IMR-90 (cell line): ENCODE measurements around the gene TCF7L2. TPM values are rescaled to one million over a fixed set of nuclear protein-coding genes. Genes with fewer than 3 reads are reported as not detected.

Experiments
- ATAC-seq: fragments of 200-7000 bp; cut with Tn5 transposase; 2 replicates; pipeline ENCODE4 v1.9.1; 2020; ENCODE audit warnings: low read depth, mild to moderate bottlenecking, moderate library complexity
- BruUV-seq: library from RNA; stranded (reverse); fragments of 400-500 nt; replicated peaks from 2 replicates; lab custom pipeline; 2021; lab: Mats Ljungman, UMichigan
- CTCF ChIA-PET: fragments of 300-600 bp; formaldehyde crosslinking; extraction: SDS; loops from one replicate; lab custom pipeline; 2021; ENCODE audit warnings: antibody characterized with exemption; lab: Yijun Ruan, JAX
- POLR2A ChIA-PET: fragments of 300-600 bp; sonication (Branson Sonifier 250); formaldehyde crosslinking; loops from one replicate; lab custom pipeline; 2022; ENCODE audit warnings: antibody characterized with exemption; ENCODE audit not compliant: unreplicated experiment; lab: Charles Lee
- DNase-seq: peaks from one replicate; pipeline ENCODE4 v3.0.0; 2013
- H2AFZ ChIP-seq: replicated peaks from 2 replicates; pipeline ENCODE3; 2013; ENCODE audit warnings: low read length, mild to moderate bottlenecking; ENCODE audit not compliant: poor library complexity
- H2AK5ac ChIP-seq: 2 replicates; pipeline ENCODE4 v1.6.1; 2013; ENCODE audit warnings: low read depth, low read length, inconsistent platforms
- H2AK9ac ChIP-seq: replicated peaks from 2 replicates; pipeline ENCODE3; 2013; ENCODE audit warnings: mild to moderate bottlenecking, low read depth, low read length, moderate library complexity; ENCODE audit not compliant: poor library complexity
- H2BK120ac ChIP-seq: 2 replicates; pipeline ENCODE4 v1.6.1; 2013; ENCODE audit warnings: low read depth, low read length, inconsistent platforms
- H2BK15ac ChIP-seq: 3 replicates; pipeline ENCODE4 v1.6.1; 2013; ENCODE audit warnings: low read depth, low read length, inconsistent platforms
- H2BK20ac ChIP-seq: 2 replicates; pipeline ENCODE4 v1.6.1; 2013; ENCODE audit warnings: low read depth, mild to moderate bottlenecking, inconsistent platforms, low read length, moderate library complexity
- H2BK5ac ChIP-seq: 2 replicates; pipeline ENCODE4 v1.6.1; 2013; ENCODE audit warnings: mild to moderate bottlenecking, low read depth, low read length, inconsistent platforms; ENCODE audit not compliant: poor library complexity, severe bottlenecking
- H3K14ac ChIP-seq: replicated peaks from 2 replicates; pipeline ENCODE4 v1.6.1; 2013; ENCODE audit warnings: low read depth, low read length, inconsistent platforms
- H3K18ac ChIP-seq: 2 replicates; pipeline ENCODE4 v1.6.1; 2013; ENCODE audit warnings: low read depth, low read length, control low read depth
- H3K23ac ChIP-seq: 2 replicates; pipeline ENCODE4 v1.6.1; 2013; ENCODE audit warnings: low read depth, low read length, inconsistent platforms
- H3K27ac ChIP-seq: 2 replicates; pipeline ENCODE4 v1.5.1; 2013; ENCODE audit warnings: mild to moderate bottlenecking, control low read depth, low read length; ENCODE audit not compliant: insufficient read depth
- H3K27me3 ChIP-seq: 2 replicates; pipeline ENCODE4 v1.6.1; 2013; ENCODE audit warnings: low read length; ENCODE audit not compliant: control insufficient read depth, insufficient read depth
- H3K36me3 ChIP-seq: 2 replicates; pipeline ENCODE4 v1.6.1; 2013; ENCODE audit warnings: low read length, mixed read lengths; ENCODE audit not compliant: control insufficient read depth, insufficient read depth
- H3K4ac ChIP-seq: 2 replicates; pipeline ENCODE4 v1.6.1; 2013; ENCODE audit warnings: low read depth, low read length, inconsistent platforms
- H3K4me1 ChIP-seq: 2 replicates; pipeline ENCODE4 v1.6.1; 2013; ENCODE audit warnings: low read length, mixed read lengths; ENCODE audit not compliant: control insufficient read depth, insufficient read depth
- H3K4me2 ChIP-seq: 2 replicates; pipeline ENCODE4 v1.6.1; 2013; ENCODE audit warnings: low read depth, mild to moderate bottlenecking, control low read depth, low read length, moderate library complexity
- H3K4me3 ChIP-seq: 2 replicates; pipeline ENCODE4 v1.5.1; 2013; ENCODE audit warnings: low read depth, mild to moderate bottlenecking, control low read depth, low read length, moderate library complexity; ENCODE audit not compliant: insufficient read depth
- H3K56ac ChIP-seq: 2 replicates; pipeline ENCODE4 v1.6.1; 2013; ENCODE audit warnings: low read length, inconsistent platforms; ENCODE audit not compliant: insufficient read depth; ENCODE audit errors: extremely low read depth
- H3K79me1 ChIP-seq, 2 experiments: 2 replicates each; pipeline ENCODE4 v1.6.1; 2013; ENCODE audit warnings: low read length in 2 of 2, inconsistent platforms in 1 of 2, low read depth in 1 of 2
- H3K9ac ChIP-seq: 2 replicates; pipeline ENCODE4 v1.6.1; 2013; ENCODE audit warnings: low read depth, low read length, control low read depth
- H3K9me1 ChIP-seq: 2 replicates; pipeline ENCODE4 v1.6.1; 2013; ENCODE audit warnings: low read length, inconsistent platforms; ENCODE audit not compliant: insufficient read depth
- H3K9me3 ChIP-seq: 2 replicates; pipeline ENCODE4 v1.6.1; 2013; ENCODE audit warnings: low read length; ENCODE audit not compliant: control insufficient read depth, insufficient read depth
- H4K20me1 ChIP-seq: 2 replicates; pipeline ENCODE4 v1.6.1; 2013; ENCODE audit warnings: low read length, inconsistent platforms; ENCODE audit not compliant: insufficient read depth
- H4K5ac ChIP-seq: 2 replicates; pipeline ENCODE4 v1.6.1; 2013; ENCODE audit warnings: mild to moderate bottlenecking, low read depth, low read length, control low read depth
- H4K8ac ChIP-seq, 2 experiments: 2 replicates each; pipeline ENCODE4 v1.6.1; 2013; ENCODE audit warnings: low read depth in 2 of 2, low read length in 2 of 2, control low read depth in 1 of 2, inconsistent platforms in 1 of 2
- H4K91ac ChIP-seq: 2 replicates; pipeline ENCODE4 v1.6.1; 2013; ENCODE audit warnings: low read depth, low read length, inconsistent platforms; ENCODE audit not compliant: insufficient read depth
- CEBPB ChIP-seq: IDR thresholded peaks from 2 replicates; pipeline ENCODE4 v1.6.1; 2012; ENCODE audit warnings: low read depth, low read length, improper control_type of control experiment
- CHD1 ChIP-seq: IDR thresholded peaks from 2 replicates; pipeline ENCODE4 v1.6.1; 2012; ENCODE audit warnings: low read depth, low read length, improper control_type of control experiment
- ELK1 ChIP-seq: fragments of 150-350 bp; IDR thresholded peaks from 2 replicates; pipeline ENCODE4 v1.6.1; 2016; ENCODE audit warnings: low read depth, mild to moderate bottlenecking, low read length, moderate library complexity, borderline replicate concordance
- FOS ChIP-seq: fragments of 150-350 bp; IDR thresholded peaks from 2 replicates; pipeline ENCODE4 v1.6.1; 2016; ENCODE audit warnings: low read depth, low read length
- MAFK ChIP-seq: IDR thresholded peaks from 2 replicates; pipeline ENCODE4 v1.6.1; 2012; ENCODE audit warnings: low read depth, low read length, improper control_type of control experiment
- MAZ ChIP-seq: IDR thresholded peaks from 2 replicates; pipeline ENCODE4 v1.6.1; 2012; ENCODE audit warnings: low read depth, mild to moderate bottlenecking, low read length, improper control_type of control experiment, moderate library complexity, borderline replicate concordance
- MXI1 ChIP-seq: IDR thresholded peaks from 2 replicates; pipeline ENCODE4 v1.6.1; 2012; ENCODE audit warnings: low read depth, mild to moderate bottlenecking, low read length, moderate library complexity, borderline replicate concordance
- NFE2L2 ChIP-seq: fragments of 150-350 bp; IDR thresholded peaks from 2 replicates; pipeline ENCODE4 v1.6.1; 2016; ENCODE audit warnings: low read depth, mild to moderate bottlenecking, low read length
- POLR2A ChIP-seq: IDR thresholded peaks from 2 replicates; pipeline ENCODE4 v1.6.1; 2012; ENCODE audit warnings: mild to moderate bottlenecking, low read depth, low read length
- RAD21 ChIP-seq: IDR thresholded peaks from 2 replicates; pipeline ENCODE4 v1.6.1; 2012; ENCODE audit warnings: low read length, improper control_type of control experiment
- RCOR1 ChIP-seq: IDR thresholded peaks from 2 replicates; pipeline ENCODE4 v1.6.1; 2012; ENCODE audit warnings: mild to moderate bottlenecking, low read length, improper control_type of control experiment; ENCODE audit not compliant: insufficient replicate concordance
- RFX5 ChIP-seq: IDR thresholded peaks from 2 replicates; pipeline ENCODE4 v1.8.0; 2012; ENCODE audit warnings: low read depth, mild to moderate bottlenecking, low read length, moderate library complexity
- SMC3 ChIP-seq: fragments of 150-350 bp; IDR thresholded peaks from 2 replicates; pipeline ENCODE4 v1.6.1; 2016; ENCODE audit warnings: low read depth, mild to moderate bottlenecking, antibody characterized with exemption, low read length, moderate library complexity
- WGBS, 2 experiments: methylation state at CpG; one replicate each; pipeline versions ENCODE4 v1.1.5 to v1.1.7; 2013; ENCODE audit warnings: missing lambda C conversion rate in 2 of 2; ENCODE audit not compliant: insufficient read length in 1 of 2; ENCODE audit errors: extremely low coverage in 2 of 2; 5-methylcytosine and 5-hydroxymethylcytosine counted together
- dilution Hi-C: fragments of 300-500 bp; cut with HindIII; formaldehyde crosslinking; loops from one replicate; pipeline ENCODE4 v1.14.3; 2018; ENCODE audit warnings: low sequenced_read_pairs; ENCODE audit not compliant: unreplicated experiment
- in situ Hi-C: fragments of 300-500 bp; cut with MboI; formaldehyde crosslinking; loops from 3 replicates; pipeline ENCODE4 v1.14.3; 2019; ENCODE audit warnings: low sequenced_read_pairs, inconsistent platforms, mixed read lengths
- intact Hi-C: fragments of 100-400 bp; cut with micrococcal nuclease; formaldehyde crosslinking; loops from 2 replicates; pipeline ENCODE4 v1.10.0; 2022
- polyA plus RNA-seq, 3 experiments: library from polyadenylated mRNA; depleted of rRNA; stranded (reverse); fragments of >200 nt; gene quantifications; 2 replicates each; pipeline ENCODE4 v1.2.3, GENCODE V29; 2012; ENCODE audit warnings: low replicate concordance in 1 of 3
- total RNA-seq: library from RNA; depleted of rRNA; stranded (reverse); fragments of >200 nt; gene quantifications from 2 replicates; pipeline ENCODE4 v1.2.3, GENCODE V29; 2012

TCF7L2 gene
- total and polyA plus RNA-seq, 2 of the 4 experiments (the other 2 are of a cell fraction) = 1.3 to 12.2 TPM

- H3K36me3 ChIP-seq = peaks cover 18% of the 10 kb centered on the region
- CTCF ChIA-PET = no interaction called here
- H2BK20ac ChIP-seq = no peak overlapping the region
- no peak overlapping the region for H4K8ac ChIP-seq
- dilution Hi-C loops = no loop called here
- H3K4ac ChIP-seq = no peak overlapping the region
- intact Hi-C loops = no loop called here
- TF ChIP-seq FOS = no peak
- TF ChIP-seq ELK1 = no peak
- no peak for TF ChIP-seq RCOR1
- TF ChIP-seq CHD1 = no peak
- no peak for TF ChIP-seq POLR2A
- TF ChIP-seq MAZ = no peak
- no peak for TF ChIP-seq RAD21
- no peak for TF ChIP-seq MXI1
- no peak for TF ChIP-seq CEBPB
- no peak for TF ChIP-seq RFX5
- TF ChIP-seq MAFK = no peak
- TF ChIP-seq SMC3 = no peak
- no peak for TF ChIP-seq NFE2L2
- no peak overlapping the region for H4K5ac ChIP-seq
- no peak overlapping the region for H3K14ac ChIP-seq
- H3K9ac ChIP-seq = no peak overlapping the region
- DNase-seq = peak; percentile 35
- no peak for ATAC-seq
- BruUV-seq = no TSS peak
- POLR2A ChIA-PET = no interaction called here
- H3K4me2 ChIP-seq = no peak overlapping the region
- H3K56ac ChIP-seq = no peak overlapping the region
- H3K18ac ChIP-seq = no peak overlapping the region
- H2AK9ac ChIP-seq = no peak overlapping the region
- no peak overlapping the region for H3K4me3 ChIP-seq
- H3K9me3 ChIP-seq = no peaks in the 10 kb centered on the region
- no peak overlapping the region for H2BK120ac ChIP-seq
- H3K79me1 ChIP-seq = peaks cover 45 to 67% of the 10 kb centered on the region in 2 experiments
- no peak overlapping the region for H2AFZ ChIP-seq
- H3K4me1 ChIP-seq = peaks cover 9% of the 10 kb centered on the region
- no peak overlapping the region for H2BK15ac ChIP-seq
- H4K91ac ChIP-seq = no peak overlapping the region
- no peak overlapping the region for H3K27ac ChIP-seq
- H3K23ac ChIP-seq = no peak overlapping the region
- no CpG with 5 or more reads among the region's 4 CpGs for WGBS, 2 experiments
- peaks cover 33% of the 10 kb centered on the region; the same call in 1 of the 2 replicates for H4K20me1 ChIP-seq
- H2BK5ac ChIP-seq = no peak overlapping the region
- in situ Hi-C loops = no loop called here
- H3K9me1 ChIP-seq = peaks cover 25% of the 10 kb centered on the region
- H2AK5ac ChIP-seq = no peak overlapping the region
- H3K27me3 ChIP-seq = no peaks in the 10 kb centered on the region
Observed at GRCh38 chr10:112970021-112970420, 20.0 kb downstream of the TCF7L2 start.
